CD4-positive, alpha-beta T cell treated with Interleukin-12 subunit alpha and Interleukin-12 subunit beta, for 1 hour (primary cell): ENCODE data around the gene NTM.

Source experiments
- DNase-seq: peaks from one replicate; pipeline ENCODE4 v3.0.0-alpha.2; 2020

The NTM gene

DNA sequence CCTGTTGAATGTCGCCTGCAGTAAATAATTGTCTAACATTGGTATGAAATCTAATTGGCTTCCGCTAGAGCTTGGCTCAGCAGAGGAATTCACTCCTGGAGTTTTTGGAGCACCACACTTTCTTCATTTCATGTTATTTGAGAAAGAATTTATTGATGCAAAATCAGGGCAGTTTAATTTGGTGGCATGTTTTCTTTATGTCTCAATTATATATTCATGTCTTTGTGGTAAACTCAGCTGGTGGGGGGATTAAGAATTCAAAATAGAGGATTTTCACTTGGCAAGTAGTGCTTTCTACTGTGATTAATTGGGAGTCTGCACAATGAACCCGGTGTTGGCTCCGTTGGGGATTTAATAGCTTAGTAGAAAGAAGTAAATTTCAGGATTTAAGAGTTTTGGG is 784.4 kb downstream of the NTM start:
- DNase-seq = no peak

GRCh38 chr11:132158091-132158490 is 787.7 kb downstream of the NTM start:
- DNase-seq = no peak

GRCh38 chr11:132158696-132159095 is 788.3 kb downstream of the NTM start:
- DNase-seq = no peak

DNA sequence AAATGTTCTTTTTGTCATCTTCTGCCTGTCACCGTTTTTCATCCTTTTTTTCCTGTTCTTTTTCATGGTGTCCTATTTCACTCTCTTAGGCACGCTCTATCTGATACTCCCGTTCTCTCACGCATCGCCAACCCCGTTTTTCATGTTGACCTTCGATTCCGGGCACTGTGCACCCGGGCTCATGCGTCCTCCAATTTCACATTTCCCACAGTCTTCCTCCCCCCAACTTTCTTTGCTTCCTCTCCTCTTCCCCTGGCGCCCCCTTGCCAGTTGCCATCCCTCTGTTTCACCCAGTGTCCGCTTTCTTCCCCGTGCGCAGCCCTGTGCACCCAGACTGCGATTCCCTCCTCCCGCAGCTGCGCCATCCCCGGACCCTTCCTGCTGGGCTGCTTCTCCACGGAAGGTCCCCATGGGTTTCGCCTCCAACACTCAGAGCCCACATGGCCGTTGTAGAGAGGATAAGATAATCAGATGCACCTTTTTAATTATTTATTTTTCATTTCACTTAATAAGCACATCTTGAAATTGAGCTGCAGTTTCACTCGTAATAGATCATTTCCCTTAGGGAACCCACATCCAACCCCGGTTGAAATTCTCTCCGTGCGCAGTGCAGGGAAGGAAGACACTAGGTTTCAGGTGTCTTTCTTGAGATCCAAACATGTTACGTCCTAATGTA is 791.1 kb downstream of the NTM start:
- DNase-seq = no peak

DNA sequence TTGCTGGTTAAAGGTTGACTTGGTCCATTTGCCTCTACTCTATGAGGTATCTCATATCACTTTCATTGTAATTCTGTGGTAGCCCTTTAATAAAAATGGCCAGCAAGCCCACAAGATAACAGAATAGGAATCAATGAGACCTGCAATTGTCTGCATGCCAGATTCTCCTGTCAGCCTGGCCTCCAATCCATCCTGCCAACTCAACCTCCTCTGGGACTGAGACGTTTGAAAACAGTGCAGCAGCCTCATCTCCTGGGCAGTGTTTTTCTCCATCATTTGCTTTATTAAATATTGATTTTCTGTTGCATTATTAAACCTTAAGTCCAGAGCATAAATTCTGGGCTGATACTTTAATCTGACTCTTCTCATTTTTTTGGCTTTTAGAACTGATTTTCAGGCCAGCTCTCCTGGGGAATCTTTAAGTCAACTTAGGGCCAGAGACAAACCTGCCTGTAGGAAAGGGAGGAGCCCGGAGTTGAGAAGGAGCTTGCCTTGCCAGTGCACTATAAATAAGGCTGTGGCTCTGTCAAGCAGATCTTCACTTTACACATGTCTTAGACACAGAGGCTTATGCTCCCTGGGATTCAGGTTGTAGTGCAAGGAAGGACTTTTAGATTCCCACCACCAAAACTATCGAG is 798.0 kb downstream of the NTM start:
- DNase-seq = no peak

DNA sequence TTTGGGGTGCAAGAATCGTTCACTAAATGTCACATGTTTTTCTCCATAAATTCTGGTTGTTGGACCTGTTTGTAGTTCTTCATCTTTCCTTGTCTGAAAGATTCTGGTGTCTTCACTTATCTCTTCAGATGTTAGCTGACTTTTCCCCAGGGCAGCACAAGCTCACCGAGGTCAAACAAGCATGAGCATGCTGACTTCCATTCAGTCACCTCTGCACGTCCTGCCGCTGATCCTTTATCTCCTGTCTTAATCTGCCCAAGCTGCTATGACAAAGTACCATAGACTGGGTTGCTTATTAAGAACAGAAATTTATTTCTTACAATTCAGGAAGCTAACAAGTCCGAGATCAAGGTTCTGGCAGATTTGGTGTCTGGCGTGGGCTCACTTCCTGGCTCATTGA is 800.6 kb downstream of the NTM start:
- DNase-seq = no peak

DNA sequence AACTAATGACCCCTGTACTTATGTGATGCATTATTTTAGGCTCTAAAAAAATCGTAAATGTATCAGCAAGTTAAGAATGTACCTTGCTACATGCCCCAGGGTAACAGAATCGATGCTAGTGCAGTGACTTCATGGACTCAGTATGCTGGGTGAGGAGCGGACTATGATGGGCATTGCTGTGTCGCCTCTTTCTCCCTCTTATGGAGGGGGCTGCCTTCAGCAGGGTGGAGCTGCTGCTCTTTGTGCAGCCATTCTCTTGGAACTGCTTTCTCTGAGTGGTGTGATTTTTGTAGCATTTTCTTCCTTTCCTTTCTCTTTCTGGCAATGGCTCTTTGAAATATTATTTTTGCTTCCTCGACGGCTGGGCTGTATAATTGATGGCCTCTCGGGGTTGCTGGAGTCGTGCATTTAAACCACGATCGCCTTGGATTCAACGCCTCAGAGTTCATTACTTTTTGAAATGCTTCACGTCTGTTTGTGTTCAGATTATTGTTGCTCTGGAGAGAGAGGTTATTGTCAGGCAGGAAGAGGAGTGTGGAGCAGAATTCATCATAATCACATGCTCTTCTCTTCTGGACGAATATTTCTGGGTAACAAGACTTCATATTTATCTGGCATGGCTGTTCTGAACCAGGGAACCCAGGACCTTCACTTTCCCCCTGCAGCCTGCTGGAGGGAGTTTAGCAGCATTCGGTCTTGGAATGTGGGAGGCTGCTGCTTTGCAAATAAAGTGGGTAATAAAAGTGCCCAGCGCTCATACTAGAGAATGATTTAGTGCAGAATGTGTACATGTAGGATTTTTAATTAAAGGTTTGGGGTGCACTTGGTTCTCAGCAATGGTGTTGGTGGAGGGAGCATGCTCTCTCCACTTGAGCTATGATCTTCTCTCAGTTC is 804.2 kb downstream of the NTM start:
- no peak for DNase-seq

- DNase-seq = no peak
Measured at GRCh38 chr11:132177106-132177505, 806.7 kb downstream of the NTM start.

DNA sequence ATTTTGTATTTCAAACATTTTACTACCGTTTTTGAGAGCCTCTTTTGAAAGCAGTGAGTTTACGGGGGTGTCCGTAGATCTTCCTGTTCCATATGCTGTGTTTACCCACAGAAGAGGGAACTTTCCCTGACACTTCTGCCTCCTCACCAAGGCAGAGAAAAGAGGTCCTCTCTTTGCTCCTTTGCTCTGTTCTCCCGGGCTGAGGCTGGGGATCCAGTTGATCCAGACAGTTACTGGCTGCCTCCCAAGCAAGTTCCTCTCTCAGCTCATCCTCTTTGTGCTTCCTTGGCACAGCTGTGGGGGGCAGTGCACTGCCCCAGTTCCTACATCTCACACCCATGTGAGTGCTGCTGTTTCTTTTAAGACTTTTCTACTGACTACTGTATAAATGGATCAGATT is 813.7 kb downstream of the NTM start:
- DNase-seq = no peak

DNA sequence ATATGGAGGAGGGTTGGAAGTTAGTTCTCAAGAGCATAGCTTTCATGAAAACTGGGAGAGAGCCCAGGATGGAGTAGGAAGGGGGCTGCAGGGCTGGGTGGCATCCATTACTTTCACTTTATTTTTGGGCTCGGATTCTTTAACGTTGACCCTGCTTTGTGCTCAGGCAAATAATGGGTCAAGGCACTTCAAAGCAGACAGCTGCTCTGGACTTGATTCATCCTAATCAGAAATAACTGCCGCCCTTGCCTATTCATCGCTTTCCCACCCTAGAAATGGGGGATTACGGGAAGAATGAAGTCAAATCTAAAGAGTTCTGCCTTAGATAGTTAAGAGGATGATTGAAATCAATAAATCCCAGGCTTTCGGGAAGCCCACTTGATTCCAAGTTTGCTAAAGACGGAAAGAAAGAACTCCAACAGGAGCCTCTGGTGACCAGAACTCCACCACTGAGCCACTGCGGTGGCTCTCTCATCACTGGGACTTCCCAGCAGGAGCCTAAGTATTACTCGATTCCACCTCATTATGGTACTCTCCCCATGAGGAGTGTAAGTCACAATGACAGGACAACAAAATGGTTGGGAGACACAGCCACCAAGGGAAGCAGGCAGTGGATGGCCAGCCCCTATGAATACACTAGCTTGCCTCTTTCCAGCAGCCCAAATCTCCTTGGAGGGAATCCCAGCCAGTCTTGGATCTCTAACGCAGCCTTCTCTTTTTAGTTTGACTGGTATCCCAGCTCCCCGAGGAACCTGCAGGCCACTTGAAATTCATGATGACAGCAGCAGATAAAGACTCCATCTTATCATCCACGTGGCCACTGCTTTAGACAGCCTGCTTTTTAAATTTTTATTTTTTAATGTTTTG is 815.5 kb downstream of the NTM start:
- DNase-seq = no peak

GRCh38 chr11:132186699-132187098 is 816.3 kb downstream of the NTM start:
- no peak for DNase-seq

DNA sequence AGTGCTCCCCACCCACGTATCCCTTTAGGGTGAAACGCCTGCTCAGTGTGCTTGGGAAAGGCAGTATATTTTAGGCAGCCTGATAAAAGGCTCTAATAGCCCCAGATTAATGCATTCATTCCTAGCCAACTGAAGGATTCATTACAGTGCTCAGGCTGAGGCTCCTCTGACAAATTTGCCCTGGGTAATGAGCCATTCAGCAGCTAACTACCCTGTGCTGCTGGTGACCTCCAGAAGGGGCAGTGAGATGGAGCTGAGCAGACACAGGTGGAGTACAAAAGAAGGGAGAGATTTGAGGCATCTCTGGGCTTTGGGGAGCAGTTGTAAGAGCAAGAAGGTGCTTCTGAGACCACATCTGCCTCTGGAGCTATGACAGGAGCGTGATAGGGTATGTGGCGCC is 817.0 kb downstream of the NTM start:
- DNase-seq = no peak

DNA sequence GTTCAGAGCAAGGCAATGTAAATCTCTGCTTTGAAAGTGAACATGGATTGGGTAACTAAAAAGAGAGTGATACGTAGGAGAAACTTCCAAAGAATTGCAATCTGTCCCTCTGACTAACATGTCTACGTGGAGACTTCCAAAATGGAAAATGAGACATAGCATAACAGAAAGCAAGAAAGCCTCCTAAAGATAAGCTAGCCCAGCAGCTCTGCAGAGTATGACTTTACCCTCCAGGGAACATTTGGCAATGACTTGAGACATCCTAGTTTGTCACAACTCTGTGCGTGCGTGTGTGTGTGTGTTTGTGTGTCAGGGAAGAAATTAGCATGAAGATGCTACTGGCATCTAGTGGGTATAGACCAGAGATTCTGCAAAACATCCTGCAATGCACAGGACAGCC is 817.4 kb downstream of the NTM start:
- no peak for DNase-seq

DNA sequence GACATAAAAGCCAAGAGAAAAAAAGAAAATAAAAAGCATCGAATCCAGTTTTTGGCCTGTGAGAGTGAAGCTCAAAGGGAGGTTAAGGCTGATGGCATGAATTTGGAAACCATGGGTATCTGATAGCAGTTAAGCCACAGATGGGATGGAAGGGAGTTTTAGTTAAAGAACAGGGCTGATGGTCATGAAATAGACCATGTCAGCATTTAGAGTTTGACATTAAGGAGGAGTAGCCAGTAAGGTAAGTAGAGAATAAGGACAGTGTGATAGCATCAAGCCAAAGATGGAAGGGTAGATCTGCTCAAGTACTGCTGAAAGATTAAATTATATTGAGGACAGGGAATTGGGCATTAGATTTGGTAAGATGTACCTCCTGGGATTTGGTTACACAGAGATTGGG is 826.5 kb downstream of the NTM start:
- no peak for DNase-seq

GRCh38 chr11:132200353-132200936 is 830.0 kb downstream of the NTM start:
- DNase-seq = no peak

DNA sequence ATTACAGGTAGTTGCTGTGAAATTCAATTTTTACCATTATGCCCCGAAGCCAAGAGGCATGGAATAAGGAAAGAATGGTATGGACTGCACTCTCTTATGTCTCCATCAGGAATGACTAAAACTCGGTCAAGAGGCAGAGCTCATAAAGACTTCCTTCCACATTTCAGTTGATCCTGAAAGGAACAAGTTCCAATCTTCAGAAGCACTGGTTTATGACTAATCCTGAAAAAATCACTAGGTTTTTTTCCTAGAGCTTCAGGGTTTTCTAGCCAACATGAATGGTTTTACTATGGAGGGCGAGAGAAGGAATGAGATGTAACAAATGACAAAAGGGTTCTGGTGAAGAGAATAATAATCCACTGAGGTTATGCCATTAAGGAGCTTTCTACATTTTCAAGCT is 832.2 kb downstream of the NTM start:
- DNase-seq = no peak

- DNase-seq = no peak
Measured at GRCh38 chr11:132205006-132205405, 834.6 kb downstream of the NTM start.

DNA sequence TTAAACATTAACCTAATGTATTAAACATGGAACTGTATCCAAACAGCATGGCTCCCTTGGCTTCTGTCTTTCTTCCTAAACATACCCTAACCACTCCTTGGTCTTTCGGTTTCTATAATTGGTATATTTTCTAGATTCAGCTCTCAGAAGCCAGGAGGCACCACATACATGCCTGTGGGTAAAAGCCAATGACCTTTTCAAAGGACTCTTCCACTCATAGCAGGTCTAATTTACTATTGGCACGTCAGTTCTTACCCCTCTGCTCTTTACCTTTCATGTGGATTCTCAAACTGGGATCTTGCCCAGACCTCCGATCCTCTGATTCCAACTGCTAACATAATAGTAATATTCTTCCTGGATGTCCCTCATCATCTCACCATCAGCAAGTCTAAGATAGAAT is 835.1 kb downstream of the NTM start:
- DNase-seq = no peak

GRCh38 chr11:132206993-132207392 is 836.6 kb downstream of the NTM start:
- DNase-seq = no peak

DNA sequence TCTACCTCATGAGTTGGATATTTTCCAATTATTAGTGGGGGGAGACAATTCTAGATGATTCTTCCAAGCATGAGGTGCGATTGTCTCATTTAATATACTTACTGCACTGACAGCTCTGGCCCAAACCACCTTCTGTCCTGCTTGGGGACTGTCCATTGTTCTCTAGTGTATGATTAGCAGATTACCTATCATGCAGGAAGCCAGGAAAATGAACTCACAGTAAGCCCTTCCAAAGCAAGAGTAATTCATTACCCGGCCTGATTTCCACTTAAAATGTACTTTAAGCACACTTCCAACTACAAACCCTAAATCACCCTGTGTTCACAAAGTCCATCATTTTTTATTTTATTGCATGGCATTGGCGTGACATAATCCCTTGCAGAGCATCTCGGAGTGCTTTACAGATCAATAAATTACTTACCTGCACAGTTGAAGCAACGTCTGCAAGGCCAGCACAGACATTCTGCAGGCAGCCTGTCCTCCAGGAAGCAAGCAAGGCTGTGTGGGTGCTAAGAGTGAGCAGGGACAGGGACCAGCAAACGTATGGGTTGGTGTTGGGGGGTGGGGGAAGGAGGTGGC is 838.2 kb downstream of the NTM start:
- DNase-seq = no peak

DNA sequence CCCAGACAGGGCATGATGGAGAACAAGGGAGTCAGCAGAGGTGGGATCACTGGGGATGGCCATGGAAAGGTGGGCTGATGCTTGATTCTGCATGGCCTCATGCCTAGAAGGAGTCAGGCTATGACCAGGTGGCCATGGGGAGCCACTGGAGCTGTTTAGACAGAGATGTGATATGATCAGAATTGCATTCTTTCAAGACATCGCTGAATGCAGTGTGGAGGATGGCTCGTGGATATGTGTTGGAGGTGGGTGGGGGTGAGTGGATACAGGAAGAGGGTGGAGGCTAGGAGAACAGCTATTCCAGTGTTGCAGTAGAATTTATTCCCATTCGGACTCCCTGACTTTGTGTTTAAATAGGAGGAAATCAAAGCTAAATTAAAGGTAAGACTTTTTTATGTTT is 841.1 kb downstream of the NTM start:
- DNase-seq = no peak

- DNase-seq = no peak
Measured at GRCh38 chr11:132217856-132218255, 847.4 kb downstream of the NTM start.
